Cerebellar cortex (tissue), 1 donor: ENCODE data around the gene ARHGEF25.
"Not testable (repeated sequence)": the region's sequence is repeated elsewhere in the genome, so short reads cannot be mapped to it uniquely, and the experiment has no call there.

Source experiments
- DNase-seq: peaks from one replicate; pipeline ENCODE4 v3.0.0-alpha.2; 2015; ENCODE audit warnings: low spot score

The ARHGEF25 gene

DNA sequence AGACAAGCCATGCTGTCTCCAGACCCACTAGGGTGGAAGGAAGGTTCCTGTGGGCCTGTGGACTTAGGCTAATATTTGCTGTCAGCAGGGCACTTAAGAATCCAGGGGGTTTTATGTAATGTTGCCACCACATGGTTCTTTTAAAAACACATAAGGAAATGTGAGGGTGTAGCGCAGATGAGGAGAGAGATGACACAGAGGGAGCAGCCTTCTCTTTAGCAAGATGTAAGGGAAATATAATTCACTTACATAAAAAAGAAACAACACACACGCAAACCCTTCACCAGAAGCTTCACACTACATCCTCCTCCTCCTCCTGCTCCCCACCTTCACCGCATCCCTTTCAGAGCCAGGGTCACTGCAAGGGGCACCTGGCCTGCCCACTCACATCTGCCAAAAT lies 25.1 kb upstream of the ARHGEF25 start:
- no peak for DNase-seq

DNA sequence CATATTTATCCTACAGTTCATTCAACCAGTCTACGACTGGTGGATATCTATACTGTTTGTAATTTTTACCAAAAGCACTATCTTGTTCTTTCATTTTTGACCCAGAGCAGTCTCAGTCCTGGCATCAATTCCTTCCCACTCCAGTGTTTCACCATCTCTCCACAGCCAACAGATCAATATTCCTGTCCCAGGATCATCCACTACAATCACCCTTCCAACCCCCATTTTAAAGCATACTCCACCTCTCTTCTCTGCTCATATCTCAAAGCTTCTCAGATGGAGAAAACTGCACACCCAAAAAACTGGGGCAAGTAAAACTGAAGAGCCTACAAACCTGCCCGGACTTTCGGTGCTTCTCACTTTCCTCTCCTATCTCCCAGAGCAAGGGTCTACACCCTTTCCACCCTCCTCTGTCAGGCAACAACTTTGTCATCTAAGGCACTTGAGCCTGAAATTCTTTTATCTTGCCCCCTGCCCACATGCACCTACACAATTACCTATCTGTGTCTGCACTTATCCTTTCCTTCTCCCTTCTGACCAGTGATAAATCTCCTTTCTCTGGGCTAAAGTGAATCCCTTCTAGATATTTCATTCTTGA lies 24.3 kb upstream of the ARHGEF25 start:
- no peak for DNase-seq

DNA sequence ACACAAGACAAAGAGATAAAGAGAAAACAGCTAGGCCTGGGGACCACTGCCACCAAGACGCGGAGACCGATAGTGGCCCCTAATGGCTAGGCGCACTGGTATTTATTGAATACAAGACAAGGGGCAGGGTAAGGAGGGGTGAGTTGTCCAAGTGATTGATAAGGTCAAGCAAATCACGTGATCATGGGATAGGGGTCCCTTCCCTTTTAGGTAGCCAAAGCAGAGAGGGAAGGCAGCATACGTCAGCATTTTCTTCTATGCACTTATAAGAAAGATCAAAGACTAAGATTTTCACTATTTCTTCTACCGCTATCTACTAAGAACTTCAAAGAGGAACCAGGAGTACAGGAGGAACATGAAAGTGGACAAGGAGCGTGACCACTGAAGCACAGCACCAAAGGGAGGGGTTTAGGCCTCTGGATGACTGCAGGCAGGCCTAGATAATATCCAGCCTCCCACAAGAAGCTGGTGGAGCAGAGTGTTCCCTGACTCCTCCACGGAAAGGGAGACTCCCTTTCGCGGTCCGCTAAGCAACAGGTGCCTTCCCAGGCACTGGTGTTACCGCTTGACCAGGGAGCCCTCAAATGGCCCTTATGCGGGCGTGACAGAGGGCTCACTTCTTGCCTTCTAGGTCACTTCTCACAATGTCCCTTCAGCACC lies 22.2 kb upstream of the ARHGEF25 start:
- not testable (repeated sequence) for DNase-seq

DNA sequence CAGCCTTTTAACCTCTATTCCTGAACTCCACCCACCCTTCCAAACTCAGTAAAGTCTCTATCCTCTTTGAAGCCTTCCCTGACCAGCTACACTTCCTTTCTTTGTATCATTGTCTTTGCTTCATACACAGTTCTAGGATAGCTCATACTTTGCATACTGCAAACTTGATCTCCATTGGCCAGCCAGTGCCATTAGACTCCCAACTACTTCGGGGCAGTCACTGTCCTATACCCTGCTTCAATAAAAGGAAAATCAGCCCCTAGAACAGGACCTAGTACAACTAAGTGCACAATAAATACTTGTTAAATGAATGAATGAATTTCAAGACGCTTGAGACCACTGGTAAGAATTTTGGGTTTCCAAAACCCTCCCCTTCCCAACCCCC lies 20.8 kb upstream of the ARHGEF25 start:
- no peak for DNase-seq

DNA sequence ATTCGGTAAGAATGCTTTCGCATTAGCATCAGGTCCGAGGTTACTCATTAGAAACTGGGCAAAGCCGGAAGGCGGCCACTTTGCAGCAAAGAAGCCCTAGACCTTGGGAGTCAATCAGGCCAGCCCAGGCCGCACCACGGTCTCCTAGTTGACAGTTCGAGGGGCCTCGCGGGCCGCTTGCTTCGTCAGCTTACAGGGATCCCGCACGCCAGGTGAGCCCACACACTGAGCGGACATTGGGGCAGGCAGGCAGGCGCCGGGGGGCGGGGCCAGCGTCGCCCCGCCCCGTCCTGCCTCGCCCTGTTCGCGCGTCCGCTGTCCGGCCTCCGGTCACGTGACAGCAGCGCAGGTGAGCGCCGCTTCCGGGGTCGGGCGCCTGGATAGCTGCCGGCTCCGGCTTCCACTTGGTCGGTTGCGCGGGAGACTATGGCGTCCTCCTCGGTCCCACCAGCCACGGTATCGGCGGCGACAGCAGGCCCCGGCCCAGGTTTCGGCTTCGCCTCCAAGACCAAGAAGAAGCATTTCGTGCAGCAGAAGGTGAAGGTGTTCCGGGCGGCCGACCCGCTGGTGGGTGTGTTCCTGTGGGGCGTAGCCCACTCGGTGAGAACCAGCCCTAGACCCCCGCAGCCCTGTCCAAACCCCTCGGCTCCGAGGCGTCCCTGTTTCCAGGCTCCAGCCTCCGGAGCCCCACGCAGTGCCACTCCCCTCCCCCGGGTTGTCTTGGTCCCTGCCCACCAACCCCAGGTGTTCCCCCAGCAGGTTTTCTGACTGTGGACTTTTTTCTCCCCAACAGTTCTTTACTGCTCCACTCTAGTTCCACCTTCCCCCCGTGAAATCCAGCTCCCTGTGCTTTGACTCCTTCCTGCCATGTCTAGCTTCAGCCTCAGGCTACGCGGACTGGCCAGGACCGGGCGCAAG lies 20.1 kb upstream of the ARHGEF25 start, which contains the start of gene PIP4K2C:
PIP4K2C (plus strand) TSS at position 329 of the 918 bp plus-strand sequence; CDS start at position 427, 98 bp downstream.
- DNase-seq: peak; percentile 80

DNA sequence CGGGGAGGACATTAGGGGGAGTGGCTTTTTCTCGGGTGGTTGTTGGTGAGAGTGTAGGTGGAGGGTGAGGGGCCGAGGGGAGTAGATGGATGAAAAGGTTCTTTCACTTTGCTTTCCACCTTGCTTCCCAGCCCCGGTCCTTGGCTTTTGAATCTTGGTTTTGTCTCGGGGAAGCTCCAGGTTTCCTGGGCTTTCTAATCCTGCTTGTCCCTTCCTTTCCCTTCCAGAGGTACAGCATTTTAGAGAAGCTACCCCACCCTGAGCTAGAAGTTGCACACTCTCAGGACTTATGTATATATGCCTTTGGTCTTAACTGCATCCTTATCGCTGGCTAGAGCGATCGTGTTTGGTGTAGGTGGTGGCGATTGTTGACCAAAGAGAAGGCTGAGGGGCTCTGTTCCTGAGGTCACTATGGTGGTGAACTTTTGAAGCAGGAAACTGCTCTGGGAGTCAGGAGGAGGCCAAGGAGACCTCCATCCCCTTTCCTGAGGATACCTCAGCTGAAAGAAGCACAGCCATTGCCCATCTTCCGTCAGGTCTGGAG lies 19.4 kb upstream of the ARHGEF25 start:
- no peak for DNase-seq

DNA sequence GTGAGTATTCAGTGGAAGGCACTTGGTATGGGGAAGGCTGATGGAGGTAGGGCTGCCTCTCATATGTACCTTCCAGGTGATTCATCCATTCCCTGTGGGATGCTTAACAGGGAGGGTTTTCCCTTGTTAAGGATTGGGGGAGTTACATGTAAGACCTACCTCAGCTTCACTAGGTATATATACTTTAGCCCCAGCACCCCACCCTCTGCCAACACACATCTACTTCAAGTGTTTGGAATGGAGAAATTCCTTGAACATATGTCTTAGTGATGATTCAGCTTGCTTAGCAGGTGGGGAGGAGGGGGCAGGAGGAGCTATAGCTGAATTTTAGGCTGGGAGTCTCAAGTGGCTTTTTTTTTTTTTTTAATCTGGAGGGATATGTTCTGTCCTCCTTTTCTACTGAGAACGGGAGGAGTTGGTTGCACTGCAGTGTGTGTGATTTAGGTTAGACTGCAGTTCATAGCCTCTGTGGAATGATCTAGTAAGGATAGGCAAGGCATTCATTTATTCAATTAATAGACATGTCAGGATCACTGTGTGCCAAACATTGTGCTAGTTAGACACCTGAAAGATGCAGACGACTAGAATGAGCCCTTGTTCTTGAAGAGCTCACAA lies 18.6 kb upstream of the ARHGEF25 start:
- DNase-seq: no peak

DNA sequence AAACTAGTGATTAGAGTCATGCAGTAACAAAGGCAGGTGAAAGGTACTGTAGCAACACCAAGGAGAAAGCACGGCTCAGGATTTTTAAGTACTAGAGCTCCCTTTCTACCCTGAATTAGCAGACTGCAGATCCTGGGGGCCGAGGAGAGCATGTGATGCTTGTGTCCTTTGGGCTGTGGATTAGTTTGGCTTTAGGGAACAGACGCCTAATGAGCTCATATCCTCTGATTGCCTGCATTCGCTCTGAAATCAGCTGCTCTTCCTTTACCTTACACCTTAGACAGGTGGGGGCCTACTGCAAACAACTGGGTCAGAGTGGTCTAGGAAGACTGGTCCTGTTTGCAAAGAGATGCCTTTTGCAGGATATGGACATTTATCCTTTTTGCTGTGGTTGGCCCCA lies 18.0 kb upstream of the ARHGEF25 start:
- DNase-seq: no peak

DNA sequence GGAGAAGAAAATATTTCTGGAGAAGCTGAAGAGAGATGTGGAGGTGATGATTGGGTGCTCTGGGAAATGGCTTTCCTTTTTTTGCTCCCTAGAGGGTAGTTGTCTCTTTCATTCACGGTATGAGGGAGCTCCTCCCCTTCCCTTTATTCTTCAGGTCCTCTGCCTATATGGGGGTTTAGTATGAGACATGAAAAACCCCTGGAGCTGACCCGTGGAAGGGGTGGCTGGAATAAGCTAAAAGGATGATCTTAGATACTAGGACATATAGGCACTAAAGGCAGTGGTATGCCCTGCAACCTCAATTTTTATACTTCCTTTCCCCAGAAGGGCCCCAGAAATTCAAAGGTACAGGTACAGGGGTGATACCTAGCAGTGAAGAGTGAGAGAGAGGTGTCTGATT lies 10.8 kb upstream of the ARHGEF25 start:
- DNase-seq: no peak

DNA sequence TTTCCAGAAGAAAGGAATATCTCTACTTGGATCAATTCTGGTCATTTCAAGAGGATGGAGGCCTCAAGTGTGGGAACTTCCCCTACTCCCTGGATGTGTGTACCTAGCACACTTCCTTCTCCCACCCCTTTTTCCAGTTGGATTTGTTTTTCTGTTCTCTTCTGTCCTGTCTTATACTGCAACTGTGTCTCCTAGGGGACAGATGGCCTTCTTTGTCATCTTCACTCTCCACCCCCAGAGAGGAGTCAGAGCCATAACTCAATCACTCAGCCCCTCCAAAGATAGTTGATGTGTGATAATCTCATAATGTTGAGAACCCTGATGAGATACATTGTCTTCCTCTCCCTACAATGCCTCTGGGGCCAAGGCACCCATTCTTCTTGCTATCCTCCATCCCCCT lies 8.7 kb upstream of the ARHGEF25 start:
- DNase-seq: no peak

DNA sequence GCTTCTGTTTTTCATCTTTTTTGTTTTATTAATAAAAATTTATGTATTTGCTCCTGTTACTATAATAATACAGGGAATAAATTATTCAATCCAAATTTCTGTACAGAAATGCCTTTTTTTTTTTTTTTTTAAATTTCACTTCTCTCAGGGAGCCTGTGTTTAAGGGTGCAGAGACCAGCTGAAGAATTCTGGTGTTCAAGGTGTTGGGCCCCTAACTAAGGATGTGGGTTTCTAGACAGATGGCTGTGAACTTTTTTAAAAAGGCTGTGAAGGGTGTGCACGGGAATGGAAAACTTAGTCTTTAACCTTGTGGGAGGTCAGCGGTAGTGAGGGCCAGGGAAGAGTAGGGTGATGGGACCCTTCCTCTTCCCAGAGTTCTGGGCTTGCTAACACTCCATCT lies 7.9 kb upstream of the ARHGEF25 start:
- DNase-seq: no peak

DNA sequence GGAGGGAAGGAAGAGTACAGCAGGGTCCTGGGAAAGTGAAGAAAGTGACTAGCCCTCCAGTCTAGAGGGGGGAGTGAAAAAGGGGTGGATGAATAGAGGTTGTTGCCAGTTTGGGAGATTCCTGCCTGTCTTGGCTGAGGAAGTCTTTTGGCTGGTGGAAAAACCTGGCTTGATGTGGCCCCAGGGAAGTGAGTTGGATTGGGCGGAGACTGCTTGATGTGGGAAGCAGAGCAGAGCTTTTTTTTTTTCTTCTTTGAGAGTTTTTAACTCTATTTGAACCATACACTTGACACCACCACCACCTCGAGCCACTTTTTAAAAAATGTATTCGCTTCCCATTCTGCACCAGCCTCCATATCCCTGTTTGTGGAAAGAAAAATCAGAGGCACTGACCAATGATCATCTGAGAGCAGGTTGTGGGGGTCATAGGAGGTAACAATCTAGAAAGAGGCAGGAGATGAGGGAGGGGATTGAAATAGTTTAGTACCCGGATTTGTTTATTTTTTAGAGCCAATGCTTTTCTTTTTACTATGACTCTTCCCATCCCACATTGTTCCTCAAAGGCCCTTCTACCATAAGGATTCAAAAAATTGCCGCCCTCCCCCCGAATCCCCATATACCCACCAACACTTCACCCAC lies 7.3 kb upstream of the ARHGEF25 start:
- DNase-seq: peak; percentile 87

DNA sequence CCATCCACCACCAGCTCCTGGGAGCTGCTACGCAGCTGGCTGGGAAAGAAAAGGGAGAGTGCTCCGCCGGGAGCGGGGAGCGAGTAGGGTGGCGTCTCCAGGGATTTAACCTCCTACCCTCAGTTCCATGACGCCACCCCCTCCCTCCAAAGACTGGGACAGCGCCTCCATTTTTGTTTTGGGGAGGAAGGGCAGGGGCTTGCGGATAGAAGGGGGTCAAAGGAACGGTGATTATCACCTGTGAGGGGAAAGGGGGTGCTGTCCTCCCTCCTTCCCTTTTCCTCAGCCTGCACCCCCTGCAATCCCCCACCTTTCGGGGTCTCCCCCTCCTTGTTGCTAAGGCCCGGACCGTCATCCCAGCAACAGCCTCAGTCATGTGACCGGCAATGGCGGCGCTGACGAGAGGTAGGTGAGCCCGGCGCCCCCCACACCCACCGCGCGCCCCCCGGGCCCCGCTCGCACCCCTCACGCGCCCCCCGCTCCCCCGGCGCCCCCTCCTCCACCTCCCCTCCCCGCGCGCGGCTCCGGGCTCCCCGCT lies 6.7 kb upstream of the ARHGEF25 start, which contains the start of gene DTX3:
DTX3 (plus strand) TSS at position 371 of the 538 bp plus-strand sequence. CDS start 1,694 bp downstream, outside the sequence.
- DNase-seq: peak; percentile 63

DNA sequence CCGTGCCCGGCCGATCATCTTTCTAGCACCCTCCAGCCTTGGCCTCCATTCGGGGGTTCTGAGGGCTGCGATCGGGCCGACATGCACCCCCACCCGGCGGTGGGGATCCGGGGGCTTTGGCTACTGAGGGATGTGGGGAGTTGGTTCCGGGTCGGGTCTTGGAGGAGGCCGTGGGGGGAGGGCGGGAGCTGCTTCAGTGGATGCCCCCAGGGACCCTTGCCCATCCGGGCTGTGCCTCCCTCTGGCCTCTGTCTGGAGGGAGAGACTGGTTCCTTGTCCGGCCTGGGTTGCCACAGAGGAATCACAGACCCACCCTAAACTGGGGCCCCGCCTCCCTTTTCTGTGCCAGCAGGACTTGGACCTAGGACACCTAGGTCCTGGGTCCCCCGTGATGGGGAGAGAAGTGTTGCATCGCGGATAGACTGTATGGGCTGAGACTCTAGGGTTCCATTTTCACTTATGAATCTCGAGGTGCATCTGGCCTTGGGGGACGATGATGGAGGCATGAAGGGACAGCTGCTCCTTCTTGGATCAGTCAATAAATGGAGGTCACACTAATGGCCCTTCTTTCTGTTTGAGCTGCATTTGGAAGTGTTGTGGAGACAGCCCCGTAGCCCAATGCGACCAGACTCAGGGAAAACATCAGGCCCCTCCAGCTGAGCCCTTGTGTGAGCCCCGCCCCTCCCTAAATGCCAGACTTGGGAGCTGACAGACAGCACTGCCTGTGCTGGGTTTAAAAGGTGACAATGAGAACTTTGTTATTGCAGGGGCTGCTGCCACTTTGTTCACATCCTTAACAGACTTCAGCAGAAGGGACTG lies 6.0 kb upstream of the ARHGEF25 start:
- DNase-seq: peak; percentile 52

DNA sequence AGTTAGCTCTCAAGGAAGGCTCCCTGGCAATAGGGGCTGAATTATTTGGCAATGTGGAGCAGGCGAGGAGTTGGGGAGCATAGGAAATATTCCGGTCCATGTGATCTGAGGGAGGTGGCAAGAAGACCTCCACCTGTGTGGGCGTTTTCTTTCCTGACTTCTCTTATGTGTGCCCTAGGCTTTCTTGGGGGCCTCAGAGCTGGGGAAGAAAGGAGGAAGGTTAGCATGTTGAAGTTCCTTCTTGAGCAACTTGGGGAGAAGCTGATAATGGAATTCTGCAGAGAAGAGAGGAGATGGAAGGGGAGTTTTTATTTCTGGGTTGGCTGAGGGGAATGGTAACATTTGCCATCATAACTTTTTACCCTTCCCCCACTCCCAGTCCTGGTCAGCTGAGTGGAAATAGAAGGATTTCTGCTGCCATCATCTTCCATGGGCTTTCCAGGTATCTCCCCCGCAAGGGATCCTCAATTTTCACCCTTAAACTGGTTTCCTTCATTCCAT lies 5.4 kb upstream of the ARHGEF25 start:
- no peak for DNase-seq

DNA sequence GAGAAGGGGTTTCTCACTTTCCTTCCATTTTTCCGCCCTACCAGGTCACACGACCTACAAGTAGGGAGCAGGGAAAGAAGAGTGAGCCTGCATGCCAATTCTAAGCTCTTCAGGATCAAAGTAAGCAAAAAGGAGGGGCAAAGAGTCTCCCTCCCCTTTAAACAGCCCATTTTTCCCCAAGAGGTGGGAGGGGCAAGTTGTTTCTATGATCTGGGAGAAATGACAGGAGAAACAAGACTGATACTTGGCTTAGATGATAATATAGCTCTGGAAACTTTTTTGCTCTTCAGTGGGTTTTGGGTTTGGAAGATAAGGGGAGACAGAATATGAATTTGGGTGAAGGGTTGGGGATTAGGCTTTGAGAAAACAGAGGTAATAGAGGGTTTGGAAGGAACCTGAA lies 4.8 kb upstream of the ARHGEF25 start:
- no peak for DNase-seq

DNA sequence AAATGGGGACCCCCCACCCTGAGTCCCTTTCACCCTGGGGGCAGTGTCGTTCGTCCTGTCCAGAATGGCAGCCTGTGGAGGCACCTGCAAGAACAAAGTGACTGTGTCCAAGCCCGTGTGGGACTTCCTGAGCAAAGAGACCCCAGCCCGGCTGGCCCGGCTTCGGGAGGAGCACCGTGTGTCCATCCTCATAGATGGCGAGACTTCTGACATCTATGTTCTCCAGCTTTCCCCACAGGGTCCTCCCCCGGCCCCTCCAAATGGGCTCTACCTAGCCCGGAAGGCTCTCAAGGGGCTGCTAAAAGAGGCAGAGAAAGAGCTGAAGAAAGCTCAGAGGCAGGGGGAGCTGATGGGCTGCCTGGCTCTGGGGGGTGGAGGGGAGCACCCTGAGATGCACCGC lies 4.4 kb upstream of the ARHGEF25 start:
- DNase-seq: no peak

DNA sequence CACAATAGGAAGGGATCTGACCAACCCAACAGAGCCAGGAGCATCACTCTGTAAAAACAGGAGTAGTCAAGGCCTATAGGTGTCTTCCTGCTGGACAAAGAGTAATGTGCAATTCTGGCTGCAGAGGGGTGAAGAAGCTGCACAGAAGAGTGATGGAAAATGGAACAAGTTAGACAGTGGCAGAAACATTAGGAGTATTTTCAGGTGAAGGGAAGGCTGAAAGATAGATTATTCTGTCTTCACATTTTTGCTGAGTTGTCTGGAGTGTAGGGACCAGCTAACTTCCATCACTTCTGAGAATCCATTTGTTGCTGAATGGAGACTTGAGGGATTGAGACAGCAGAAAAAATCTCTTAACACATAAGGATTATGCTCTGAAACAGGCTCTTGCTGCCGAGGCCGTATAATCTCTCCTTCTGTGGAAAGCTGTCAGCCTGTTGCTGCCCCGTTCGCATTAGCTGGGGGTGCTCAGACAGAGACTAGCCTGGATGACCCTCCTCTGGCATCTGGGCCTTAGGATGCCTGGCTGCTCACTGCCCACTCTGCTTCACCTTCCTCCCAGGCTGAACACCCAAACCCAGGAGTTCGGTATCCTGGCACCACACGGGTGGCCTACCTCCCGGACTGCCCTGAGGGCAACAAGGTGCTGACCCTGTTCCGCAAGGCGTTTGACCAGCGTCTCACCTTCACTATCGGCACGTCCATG lies 3.1 kb upstream of the ARHGEF25 start:
- no peak for DNase-seq

DNA sequence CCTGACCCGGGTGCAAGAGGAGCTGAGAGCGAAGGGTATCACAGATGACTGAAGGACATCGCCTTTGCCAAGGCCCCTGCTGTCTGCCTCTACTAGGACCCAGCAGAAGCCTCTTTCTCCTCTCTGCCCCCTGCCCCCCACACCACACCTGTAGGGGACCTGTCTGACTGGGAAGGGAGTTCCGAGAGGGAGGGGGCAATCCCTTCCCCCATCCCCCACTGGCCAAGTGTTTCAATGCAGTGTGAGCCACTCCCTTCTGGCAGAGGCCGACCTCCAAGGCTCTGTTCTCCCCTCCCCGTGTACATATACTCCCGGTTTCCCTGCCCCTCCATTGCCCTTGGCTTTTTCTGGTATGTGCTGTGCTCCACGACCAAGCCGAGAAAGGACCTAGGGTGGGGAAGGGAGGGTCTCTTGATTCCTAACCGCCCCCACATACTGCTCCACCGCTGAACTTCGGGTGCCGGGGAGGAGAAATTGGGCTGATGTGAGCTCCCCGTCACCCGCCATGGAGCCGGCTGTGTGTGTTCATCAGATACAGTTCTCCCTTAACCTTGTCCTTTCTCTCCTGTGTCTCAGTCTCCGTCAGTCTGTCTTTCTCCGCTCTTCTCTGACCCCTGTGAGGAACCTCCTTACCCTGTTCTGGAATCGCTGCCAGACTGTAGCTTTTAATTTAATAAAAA lies 2.0 kb upstream of the ARHGEF25 start:
- no peak for DNase-seq
